ENCODE measurements around the gene SMAD9.

SMAD9 gene

DNA sequence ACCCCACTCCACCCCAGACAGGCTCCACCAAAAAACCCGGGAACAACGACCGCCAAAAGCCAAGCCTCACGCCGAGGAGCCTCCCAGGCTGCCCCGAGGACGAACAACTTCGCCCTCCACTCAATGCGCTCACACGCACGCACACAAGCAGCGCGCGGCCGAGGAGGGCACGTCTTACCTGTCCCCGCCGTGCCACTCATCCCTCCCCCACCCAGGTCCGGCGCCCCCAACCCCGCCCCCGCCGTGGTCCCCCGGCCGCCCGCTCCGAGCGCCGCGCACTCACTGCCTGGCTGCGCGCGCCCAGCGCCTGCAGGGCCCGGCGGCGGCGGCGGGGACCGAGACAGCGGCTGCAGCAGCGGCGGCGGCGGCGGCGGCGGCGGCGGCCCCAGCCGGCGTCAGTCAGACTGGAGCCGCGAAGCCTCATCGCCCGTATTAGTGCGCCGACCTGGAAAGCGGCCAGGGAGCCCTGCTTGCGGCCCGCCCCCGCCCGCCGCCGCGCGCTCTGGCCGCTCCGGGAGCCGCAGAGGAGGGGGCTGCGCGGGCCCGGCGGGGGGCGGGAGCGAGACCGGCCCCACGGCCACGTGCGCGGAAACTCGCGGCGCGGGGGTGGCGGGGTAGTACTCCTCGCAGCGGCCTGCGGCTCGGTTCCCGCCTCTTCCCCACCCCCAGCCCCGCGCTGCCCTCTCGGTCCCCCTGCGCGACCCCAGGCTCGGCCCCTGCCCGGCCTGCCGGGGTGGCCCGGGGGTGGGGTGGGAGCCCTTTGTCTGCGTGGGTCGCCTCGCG, at the start of gene SMAD9:
Gene SMAD9, minus strand, starts transcription at position 406 of the 783 bp plus-strand sequence. CDS start 40,549 bp downstream, outside the sequence.
- no peak for DNase-seq

DNA sequence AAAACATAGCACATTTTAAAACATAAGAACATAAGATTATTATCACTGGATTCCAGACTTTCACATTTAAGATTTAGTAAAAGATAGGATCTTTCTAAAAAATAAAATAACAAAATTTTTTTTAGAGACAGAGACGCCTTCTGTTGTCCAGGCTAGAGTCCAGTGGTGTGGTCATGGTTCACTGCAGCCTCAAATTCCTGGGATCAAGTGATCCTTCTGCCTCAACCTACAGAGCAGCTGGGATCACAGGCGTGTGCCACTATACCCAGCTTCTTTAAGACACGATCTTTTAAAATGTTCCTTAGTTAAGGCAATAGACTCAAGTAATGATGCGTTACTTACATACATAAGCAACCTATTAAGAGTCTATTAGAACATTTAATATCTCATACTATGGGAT, 46.4 kb upstream of the SMAD9 start:
- no peak for DNase-seq

DNA sequence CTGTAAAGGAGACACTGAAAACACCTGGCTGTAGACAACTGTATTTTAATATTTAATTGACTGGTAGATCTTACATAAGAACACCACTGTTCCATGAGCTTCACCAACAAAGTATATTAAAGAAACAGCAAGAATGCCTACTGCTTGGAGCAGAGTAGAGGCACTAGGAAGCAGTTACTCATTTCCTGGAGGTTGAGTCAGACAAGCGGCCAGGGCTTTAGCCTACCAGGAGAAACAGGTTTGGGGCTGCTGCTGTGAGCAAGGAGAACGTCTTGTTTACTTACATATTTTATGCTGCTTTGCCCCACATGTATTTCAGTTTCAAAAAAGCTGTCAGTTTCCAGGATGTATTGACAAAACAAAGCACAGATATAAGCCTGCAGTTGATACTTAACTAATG, 45.7 kb upstream of the SMAD9 start:
- no peak for DNase-seq

DNA sequence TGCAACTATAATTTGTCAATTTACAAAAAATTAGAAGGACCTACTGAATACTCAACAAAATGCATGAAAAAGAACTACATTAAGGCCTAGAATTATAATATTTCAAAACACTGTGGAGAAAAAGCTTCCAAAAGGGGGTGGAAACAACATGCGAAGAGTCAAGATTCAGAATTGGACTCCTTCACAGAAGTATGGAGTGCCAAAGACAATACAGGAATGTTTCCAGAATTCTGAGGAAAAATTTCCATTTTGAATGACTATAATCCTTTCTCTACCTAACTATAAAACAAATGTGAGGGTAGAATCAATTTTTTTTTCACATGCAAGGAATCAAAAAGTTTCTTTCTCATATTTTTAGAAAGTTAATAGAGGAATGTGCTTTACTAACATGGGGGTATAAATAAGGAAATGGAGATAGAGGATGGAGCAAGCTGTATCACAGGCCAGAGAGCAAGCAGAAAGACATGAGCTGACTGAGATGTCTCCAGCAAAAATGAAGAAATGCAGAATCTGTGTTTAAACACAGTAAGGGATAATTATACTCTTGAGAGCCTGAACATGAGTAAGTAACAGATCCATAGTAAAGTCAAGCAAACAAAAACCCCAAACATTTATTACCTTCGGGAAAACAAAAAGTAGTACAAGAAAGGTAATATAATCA, 39.5 kb upstream of the SMAD9 start:
- DNase-seq, result no peak

DNA sequence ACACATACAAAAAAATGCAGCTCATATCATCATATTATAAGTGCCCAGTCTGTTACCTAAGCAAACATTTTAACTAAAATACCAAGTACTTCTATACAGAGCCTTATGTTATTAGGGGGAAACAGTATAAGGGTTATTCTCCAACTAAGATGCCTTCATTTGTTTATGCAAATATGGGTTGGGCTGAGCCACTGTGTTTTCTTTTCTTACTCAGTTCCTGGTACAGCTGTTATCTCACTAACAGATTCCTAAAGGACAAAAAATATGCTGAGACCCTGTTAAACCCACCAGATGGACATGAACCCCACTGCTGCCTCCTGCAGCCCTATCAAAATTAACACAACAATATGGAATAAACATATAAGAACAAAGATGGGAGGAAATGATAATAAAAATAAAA, 34.5 kb upstream of the SMAD9 start:
- DNase-seq, result no peak

DNA sequence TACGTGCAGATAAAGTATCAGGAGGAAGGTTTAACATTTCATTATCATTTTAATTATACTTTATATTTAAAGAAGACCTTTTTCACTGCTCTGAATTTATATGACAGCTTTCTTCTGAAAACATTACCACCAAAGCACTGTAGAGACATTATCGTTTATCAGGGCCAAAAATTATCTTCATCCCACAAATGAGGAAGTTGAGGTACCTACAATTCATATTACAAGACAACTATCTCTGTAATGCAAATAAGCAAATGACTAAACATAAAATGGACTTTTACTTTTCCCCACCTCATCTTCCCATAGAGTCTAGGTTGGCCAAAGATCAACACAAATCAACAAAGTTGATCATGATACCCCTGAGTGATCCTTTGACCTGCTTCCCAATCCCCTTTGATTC, 30.9 kb upstream of the SMAD9 start:
- DNase-seq, result no peak

DNA sequence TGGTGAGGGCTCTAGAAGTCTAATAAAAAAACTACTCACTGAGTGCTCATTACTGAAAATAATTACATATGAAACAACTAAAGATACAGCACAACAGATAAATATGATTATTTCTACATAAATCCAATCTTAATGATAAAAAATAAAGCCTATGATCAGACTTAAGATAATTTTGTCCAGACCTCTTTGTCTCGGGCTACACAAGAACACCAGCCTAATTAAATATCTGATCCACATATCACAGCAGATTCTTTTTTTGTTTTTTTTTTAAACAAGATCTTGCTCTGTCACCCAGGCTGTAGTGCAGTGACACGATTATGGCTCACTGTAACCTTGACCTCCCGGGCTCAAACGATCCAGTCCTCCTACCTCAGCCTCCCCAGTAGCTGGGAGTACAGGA, 30.3 kb upstream of the SMAD9 start:
- no peak for DNase-seq

DNA sequence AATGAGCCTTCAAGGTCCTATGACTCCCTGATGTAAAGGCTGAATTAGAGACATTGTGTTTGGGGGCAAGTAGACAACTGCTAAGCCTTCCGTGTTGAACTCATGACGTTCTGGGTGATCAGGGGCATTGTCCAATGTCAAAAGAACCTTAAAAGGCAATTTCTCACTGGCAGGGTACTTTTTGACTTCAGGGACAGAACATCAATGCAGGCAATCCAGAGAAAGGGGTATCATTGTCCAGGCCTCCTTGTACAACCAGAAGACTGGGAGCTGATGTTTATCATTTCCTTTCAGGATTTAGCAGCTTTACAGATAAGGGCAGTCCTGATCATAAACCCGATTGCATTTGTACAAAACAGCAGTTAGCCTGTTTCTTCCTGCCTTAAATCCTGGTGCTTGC, 25.0 kb upstream of the SMAD9 start:
- no peak for DNase-seq

DNA sequence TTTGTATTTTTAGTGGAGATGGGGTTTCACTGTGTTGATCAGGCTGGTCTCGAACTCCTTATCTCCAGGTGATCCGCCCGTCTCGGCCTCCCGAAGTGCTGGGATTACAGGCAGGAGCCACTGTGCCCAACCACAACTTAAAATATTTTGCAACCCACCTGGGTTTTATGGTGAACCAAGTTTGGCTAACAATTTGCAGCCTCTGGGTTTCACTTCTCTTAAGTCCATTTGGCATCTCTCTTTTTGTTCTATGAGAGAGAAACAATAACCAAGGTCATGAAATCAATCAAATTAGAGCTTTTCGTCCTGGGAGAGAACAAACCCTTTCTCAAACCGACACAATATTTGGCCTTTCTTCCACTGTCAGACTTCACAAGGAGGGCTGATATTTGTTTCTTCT, 5.6 kb upstream of the SMAD9 start:
- DNase-seq, result no peak

DNA sequence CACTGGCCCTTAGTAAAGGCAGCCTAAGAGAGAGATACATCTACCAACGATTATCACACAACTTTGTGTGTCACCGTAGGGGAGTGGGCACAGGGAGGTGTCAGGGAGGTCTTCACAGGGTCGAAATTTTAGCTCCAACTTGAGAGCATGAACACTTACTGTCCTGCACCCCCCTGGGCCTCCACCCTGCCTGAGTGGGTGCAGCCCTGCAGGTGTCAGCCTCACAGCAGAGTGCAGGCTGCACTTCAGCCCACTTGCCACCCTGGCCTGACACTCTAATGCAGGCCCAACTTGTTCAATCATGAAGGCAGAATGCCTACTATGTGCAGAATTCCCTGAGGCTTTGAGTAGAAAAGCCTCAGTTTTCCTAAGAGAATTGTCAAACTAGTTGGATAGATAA, 4.0 kb upstream of the SMAD9 start:
- no peak for DNase-seq

DNA sequence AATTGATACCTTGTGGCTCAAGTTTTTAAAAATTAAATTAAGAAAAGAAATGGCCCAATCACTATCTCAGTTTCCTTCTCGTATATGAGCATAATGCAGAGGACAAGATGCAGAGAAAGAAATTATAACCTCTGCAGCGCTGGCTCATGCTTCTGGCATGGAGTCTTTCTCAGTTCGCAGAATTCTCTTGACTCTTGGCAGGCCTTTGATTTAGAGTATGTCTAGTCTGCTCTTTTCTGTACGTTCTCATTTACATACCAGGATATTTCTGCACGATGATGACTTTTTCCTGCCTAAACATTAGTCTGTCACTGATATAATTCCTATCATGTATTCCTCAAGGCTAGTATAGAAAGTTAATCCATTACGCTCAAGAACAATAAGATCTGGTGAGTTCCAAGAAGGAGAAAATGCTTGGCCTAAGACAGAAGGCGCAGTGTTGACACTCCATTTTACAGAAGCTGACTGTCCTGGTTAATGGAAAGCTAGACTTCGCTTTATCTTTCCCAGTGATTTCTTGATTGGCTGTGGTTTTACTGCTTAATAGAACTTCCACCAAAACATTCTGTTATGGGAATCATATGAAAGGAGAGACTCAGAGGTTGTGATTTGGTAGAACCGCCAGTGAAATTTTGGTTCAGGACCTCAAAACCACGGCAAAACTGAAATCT, 1.7 kb upstream of the SMAD9 start:
- no peak for DNase-seq

DNA sequence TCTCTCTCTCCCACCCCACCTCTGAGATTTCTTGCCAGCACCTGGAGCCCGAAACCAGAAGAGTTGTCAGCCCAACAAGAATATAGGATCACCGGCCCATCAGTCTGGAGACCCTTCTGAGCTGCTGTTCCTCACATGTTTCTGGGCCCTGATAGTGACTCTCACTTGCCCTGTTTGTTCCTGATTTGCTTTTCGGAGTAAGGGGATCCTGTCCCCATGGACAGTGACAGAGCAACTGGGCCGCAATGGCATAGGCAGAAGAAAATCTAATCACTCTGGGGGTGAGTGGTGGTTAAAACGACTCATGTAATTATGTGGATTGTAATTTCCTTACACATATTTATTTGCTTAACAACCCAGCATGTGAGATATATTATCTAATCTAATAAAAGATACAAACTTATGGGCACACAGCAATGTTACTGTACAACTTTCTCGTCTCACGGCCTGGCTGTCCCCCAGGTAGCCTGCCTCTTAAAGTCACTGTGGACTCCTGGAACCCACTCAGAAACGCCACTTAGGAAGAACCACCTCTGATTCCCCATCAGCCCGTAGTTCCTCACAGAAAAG, 663 bp upstream of the SMAD9 start:
- no peak for DNase-seq

DNA sequence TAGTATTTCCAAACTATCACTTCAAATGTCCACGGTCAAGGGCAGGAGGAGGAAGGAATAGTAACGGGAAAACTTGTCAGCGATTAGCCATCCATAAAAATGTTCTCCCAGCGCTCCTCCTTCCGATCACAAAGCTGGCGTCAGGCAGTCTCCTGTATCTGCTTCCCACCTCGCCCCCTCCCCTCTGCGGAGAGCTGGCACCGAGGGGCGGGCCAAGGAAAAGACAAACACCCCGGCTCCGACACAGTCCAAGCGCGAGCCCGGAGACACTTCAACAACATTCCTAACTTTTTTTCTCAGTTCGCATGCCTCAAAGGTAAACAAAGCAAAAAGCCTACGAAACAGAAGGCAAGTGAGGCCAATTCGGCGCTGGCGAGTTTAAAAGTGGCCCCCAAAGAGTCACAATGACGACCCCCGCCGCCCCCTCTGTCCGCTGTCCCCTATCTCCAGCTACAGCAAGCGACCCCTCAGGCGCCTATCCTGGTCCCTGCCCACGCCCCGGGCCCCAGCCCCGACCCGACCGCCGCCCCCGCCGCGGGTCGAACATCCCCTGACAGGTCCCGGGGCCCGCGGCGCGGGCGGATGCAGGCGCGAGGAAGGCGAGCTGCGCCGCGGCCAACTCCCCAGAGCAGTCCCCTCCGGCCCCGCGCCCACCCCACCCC, 736 bp downstream of the SMAD9 start:
- DNase-seq, result no peak

DNA sequence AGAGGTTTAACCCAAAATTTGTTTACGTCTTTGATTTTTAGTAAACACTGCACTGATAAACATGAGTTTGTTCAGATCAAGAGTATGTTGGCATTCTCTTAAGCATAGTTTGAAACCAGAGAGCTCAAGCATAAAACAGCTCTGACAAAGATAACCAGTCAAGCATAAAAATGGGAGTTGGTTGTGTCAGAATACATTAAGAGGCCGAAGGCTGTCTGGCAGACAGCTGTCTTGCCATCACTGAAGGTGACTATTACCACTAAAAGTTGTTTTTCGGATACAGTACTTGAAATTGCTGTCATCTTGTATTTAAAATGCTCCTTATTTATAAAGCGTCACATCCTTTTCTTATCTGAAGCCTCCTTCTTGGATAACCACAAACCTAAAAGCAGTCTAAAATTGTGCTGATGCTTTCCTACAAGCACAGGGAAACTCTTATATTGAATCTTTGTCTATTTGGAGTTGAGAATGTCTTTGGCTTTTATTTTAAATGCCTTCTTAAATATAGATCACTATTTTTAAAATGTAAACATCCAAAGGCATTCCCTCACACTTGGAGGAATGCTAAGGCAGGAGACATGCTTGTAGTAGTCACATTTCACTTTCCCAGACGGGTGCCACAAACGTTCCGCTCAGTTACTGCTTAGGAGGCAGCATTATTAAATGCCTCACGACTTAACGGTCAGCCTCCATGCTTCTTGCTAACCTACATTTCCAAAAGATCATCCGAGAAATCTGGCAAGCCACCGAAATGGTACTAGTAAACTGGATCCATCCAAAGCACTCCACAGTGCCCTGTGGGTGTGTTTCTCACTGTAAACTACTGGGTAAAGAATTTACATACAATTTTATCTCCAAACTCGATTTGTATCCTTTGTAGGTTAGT, 1.5 kb downstream of the SMAD9 start:
- no peak for DNase-seq

DNA sequence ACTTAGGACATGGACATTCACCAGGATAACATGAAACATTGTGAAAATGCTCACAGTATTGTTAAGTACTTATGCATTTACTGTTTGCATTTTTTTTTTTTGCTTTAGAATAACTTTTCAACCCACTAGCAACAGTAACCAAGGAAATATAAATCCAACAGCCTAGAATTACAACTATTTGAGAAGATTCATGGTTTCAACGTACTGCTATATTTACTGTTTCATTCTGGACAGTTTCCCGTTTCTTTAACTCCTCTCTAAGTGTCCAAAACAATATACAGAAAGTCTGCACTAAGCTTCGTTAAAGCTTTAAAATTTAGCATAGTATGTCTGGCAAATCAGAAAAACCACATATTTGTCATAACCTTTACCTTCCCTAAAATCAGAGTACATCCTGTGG, 2.7 kb downstream of the SMAD9 start:
- no peak for DNase-seq

DNA sequence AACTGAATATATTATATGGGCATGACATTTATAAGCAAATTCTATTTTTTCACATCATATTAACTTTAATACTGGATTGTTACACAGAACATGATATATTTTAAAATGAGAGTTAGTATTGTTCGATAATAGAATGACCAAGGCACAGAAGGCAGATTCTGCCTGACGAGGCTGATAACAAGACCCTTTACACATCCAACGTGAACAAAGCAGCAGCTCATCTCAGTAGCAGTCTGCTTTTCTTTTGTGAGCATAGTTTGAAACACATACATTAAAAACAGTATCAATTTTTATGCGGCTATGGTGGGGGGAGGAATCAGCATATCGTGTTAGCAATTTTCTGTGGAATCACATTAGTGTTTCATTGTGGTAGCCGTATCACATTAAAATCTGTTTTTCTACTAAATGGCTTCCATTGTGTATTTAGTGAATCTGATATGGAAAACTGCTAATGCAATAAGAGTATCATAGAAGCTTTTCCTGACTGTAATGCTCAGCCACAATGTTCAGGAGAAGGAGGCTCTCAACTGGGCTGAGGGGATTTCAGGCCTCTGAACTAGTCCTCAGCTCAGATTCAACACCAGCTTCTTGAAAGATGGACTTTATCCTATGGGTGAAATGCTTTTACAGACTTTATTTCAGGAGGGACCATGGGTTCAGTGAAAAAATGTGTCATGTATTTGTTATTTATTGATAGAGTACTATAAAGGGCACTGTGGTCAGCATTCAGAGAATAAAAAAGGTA, 4.0 kb downstream of the SMAD9 start:
- no peak for DNase-seq

DNA sequence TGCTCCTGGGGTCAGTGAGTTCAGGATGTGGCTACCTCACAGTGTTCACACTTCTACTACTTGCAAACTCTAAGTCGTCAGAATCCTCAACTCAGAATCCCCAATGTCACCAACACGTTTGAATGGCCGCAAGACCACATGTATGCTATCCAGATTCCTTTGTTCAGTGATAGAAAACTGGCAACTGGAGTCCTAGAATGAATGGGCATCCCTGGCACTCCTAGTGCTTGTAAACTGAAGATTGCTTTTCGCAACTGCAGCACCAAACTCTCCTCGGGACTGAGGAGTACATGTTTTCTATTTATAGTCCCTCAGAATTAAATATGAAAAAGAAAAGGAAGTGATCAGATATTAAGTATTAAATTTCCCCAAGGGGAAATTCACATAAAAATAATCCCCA, 4.9 kb downstream of the SMAD9 start:
- no peak for DNase-seq

DNA sequence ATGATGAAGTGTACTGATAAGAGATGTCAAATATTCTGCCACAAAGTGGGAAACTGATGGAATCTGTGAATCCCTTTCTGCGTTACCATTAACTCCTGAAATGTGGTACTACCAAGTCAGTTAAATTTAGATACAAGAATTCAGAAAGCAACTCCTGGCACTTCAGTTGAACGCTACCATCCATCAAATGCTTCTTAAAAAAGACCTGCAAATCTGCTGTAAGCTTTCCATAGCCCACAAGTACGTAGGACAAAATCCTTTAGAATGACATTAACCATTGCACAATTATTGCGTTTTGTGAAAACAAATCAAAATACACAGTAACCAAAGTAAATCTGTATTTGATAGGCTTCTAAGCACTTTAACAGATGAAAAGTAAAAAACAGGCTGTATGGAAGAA, 5.4 kb downstream of the SMAD9 start:
- no peak for DNase-seq

DNA sequence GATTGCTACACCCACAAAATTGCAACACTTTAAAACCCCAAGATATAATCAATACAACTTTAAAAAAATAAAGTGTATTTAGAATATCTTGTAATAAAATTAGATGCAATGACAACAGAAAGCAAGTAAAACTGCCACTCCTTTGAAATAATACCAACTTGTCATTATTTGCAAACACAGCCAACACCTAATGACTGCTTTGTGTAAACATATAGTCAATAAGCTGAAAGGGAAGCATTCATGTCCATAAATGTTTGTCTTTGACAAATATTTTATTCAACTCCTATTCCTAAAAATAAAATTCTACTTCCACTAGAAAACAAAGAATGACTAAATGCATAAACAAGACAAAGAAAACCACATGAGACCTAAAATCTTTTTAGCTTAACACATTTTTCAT, 6.6 kb downstream of the SMAD9 start:
- no peak for DNase-seq

DNA sequence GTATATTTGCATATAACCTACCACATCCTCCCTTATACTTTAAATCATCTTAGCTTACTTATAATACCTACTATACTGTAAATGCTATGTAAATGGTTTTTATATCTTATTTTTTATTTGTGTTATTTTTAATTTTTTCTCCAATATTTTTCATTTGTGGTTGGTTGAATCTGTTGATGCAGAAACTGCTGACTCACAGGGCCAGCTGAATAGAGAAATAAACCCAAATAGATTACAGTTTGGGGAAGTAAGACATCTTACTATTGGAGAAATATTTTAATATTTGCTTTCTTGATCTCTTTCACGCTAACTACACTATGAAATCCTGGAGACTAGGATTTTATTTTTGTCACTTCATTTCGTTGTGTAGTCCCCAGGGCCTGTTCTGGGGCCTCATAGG, 7.1 kb downstream of the SMAD9 start:
- no peak for DNase-seq

DNA sequence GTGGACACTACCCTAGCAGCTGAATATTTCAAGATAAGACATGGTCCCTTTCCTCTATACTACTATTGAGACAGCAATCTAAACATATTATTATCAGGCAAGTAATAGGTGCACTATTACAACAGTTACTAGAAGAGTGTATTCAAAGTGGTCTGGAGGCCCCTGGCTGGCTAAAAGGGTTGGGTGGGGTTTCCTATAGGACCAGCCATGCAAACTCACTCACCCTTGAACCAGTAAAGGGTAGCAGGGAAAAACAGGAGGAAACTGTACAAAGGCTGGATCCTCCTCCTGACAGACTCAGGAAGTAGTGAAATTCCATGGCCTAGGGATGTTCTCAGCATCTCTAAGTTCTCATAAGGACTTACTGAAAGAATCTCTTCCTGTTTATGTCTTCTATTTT, 7.7 kb downstream of the SMAD9 start:
- no peak for DNase-seq

DNA sequence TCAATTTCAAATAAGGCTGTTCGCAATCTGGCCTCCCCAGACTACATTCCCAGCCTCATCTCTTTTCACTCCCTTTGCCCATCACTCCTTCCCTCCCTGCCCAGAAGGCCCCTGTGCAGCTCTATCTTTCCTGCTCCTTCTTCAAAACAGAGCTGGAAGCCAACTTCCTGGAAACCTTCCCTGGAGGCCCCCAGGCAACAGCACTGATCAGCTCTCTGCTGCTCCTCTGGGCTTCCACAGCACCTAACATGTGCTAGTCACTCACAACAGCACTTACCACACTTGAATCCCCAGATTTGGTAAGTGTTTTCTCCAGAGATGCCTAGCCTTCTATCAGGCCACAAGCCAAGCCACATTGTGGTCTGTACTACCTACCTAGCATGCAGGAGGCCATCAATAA, 9.5 kb downstream of the SMAD9 start:
- DNase-seq, result no peak
